HL-60/S4 treated with retinoic acid at 250 ng/mL for 4 days and 3 days (cell line): Measurements from ENCODE around the gene METAP1.
"Not testable (repeated sequence)": the region's sequence is repeated elsewhere in the genome, so short reads cannot be mapped to it uniquely, and the experiment has no call there.

Experiments
- in situ Hi-C: fragments of 300-500 bp; cut with MboI; formaldehyde crosslinking; loops from 2 replicates; pipeline ENCODE4 v1.7.0; 2022; ENCODE audit warnings: low sequenced_read_pairs

Gene METAP1

DNA sequence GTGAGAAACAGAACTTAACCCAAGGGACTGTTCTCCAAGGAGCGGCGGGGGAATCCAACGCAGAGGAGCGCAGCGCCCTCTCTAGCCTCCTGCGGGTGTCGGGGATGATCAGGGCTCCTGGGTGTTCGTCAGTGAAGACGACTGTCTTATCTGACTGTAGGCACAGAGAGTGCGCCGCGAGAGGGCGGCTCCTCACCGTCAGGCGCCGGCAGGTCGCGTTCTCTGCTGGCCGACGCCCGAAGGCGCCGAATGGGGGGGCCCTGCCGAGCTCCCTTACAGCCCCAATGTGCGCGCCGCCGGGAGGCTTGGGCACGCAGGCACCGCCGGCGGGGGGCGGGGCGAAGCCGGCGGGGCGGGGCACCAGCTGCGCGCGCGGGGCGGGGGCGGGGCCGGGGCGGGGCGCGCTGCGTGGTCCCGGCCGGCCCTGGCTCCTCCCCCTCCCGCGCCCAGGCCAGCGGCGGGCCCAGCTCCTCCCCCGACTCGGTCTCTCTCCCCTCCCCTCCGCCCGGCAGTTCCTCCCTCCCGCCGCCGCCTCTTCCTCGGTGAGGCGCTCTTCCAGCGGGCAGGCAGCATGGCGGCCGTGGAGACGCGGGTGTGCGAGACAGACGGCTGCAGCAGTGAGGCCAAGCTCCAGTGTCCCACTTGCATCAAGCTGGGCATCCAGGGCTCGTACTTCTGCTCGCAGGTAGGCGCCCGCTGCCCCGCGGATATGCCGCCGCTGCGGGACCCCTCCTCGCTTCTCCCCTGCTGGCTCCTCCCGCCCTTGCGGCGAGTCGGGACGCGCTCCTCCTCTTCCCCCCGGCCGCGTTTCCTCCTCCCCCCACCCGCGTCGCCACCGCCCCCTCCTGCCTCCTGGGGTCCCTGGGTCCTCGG, at the start of gene METAP1:
METAP1 (plus strand) TSS at position 539 of the 873 bp plus-strand sequence; CDS start at position 572, 33 bp downstream.
- in situ Hi-C loops, result no loop called here

DNA sequence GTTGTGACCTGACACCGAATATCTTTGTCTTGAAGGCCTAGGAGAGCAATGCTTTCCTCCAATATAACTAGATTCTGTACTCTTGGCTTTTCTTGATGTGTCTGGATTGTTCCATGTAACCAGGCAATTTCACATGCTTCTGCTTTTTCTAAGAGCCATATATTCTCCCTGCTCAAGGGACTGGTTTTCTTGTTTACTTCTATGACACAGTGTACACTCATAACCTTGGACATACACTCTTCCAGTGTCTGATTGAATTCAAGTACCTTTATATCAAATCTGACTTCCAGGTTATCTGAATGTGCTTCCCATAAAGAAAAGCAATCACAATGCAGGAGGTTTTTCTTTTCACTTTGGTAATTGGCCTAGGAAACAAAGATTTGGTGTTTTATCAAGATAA, 49.2 kb upstream of the METAP1 start:
- in situ Hi-C loops, result no loop called here

DNA sequence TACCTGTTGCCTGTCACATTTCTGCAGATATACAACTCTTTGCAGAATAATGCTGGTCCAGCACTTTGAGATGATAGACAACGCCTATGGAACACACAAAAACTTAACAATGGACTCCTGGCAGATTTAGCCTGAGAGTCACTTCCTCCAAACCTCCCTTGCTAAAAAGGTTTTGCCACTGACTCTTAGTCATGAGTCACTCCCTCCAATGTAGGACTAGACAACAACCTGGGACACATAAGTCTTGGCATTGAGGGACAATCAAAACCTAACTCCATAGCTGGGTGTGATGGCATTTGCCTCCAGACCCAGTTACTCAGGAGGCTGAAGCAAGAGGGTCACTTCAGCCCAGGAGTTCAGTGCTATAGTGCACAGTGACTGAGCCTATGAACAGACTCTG, 44.6 kb upstream of the METAP1 start:
- in situ Hi-C loops, result no loop called here

DNA sequence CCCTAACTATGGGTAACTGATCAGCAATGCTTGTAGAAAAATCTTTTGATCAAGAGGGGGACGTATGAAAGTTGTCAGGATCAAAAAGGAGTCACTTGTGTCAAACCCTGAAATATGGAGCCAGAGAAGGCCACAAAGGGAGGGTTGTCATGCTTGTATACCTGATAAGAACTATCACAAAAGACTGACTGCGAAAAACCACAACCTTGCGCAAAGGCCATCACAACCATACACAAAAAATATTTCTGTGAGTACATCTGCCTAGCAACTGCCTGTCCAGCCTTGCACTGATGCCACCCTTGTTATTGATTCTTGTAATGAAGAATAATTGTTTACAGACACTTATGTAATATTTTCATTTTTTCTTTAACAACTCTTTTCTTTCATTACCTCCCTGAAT, 43.8 kb upstream of the METAP1 start:
- in situ Hi-C loops, result no loop called here

DNA sequence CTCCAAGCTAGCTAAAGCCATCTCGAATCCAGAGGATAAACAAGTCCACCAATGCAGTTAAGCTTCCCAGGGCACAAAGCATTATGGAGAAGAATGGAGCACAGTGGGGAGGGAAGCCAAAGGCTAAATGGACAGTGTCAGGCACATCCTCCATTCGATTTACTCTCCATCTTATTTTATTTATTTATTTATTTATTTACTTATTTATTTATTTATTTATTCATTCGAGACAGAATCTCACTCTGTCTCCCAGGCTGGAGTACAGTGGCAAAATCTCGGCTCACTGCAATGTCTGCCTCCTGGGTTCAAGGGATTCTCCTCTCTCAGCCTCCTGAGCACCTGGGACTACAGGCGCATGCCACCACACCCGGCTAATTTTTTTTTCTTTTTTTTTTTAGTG, 40.3 kb upstream of the METAP1 start:
- in situ Hi-C loops, result no loop called here

DNA sequence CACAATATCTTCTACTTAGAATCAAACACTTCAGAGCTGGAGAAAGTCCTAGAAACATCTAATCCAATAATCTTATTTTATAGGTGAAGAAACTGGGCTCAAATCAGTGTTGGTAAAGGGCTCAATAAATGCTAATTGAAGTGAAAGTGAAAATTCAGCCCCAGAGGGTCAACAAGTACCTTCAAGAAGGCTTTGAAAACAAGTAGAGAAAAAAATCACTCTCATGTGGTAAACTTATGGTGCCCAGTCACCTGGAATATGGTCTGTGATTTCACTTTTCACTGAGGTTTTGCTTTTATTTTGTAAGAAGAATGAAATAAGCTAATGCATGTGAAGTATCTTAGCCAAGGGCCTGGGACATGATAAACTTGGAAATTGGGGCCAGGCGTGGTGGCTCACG, 37.5 kb upstream of the METAP1 start:
- in situ Hi-C loops, result no loop called here

DNA sequence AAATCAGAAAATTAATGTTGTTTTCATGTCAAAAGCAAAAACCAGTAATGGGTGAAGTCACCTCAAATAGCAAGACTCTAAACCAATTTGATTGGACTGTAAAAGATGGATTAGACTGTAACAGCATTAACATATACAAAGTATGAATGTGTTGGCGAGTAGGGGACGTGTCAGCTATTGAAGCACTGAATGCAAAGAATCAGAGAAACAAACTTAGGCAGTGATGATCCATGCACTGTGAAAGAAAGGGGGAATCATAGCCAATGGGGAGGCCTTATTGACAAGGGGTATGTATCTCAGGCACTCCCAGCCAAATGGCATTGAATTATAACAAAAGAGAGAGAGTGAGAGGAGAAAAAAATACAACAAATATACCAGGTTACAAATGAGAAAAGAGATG, 36.1 kb upstream of the METAP1 start:
- in situ Hi-C loops, result no loop called here

DNA sequence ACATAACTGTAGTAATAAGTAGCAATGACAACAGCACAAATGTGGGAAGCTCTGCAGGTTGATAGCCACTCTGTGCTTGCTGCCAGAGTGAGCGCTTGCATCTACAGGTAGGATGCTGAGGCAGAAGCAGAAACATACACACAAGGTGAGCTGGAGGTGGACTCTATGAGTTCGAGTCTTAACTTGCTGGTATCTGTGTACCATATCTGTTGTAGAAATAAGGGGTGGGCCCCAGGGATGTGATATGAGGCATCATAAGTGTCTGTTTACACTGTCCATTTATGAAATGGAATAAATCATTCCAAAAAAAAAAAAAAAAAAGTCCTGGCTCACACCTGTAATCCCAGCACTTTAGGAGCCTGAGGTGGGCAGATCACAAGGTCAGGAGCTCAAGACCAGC, 33.8 kb upstream of the METAP1 start:
- in situ Hi-C loops, result no loop called here

DNA sequence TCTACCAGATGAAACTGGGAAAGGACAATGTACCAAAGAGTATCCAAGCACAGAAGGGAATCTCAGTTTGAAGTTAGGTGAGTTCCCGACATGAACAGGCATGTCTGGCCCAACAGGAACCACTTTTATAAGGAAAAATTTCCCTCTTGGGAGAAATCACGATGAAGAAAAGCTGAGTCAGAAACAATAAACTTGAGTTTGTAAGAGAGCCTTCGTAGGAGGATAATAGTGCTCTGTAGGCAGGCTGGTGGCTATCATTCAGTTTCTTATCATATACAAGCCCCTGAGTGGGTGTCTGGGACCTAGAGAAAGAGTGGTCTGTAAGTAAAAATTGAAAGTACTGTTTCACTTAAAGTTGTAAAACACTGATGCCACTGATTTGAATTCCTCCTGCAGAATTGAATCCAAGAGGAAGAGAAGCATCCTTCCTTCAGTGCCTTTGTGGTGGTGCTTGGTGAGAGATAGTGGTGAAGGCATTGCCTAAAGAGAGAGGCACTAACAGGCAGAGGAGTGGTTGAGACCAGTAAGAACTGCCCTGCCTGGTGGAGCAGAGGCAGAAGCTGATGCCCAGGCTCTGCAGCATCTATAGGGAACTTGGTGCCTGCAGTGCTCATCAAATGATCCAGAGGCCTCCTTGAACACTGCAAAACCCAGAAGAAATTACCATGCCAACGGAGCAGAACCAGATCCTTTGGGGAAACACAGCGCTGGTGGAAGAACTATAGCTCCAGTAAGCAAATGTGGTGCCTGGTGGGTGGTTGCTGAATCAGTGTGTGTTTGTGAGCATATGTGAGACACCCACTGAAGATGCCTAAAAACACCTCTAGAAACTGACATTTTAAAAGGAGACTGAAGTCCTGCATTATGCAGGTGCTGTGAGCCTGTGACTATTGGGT, 31.7 kb upstream of the METAP1 start:
- in situ Hi-C loops, result no loop called here

DNA sequence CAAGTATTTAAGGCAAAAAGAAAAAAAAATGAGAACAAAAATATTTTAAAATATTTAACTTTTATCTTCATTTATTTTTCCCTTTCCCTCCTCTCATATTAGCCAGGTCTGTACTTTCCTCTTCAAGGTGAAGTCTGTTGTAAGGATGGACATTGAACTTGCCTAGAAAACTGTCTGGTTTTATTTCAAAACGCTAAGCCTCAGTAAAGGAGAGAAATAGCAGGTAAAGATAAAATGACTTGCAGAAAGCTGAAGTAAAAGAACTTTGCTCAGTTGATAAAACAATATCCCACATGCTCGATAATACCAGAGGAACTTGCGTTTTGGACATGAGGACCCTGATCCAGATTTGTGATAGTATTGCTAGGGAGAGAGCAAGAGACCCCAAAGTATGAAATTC, 28.6 kb upstream of the METAP1 start:
- in situ Hi-C loops, result no loop called here

DNA sequence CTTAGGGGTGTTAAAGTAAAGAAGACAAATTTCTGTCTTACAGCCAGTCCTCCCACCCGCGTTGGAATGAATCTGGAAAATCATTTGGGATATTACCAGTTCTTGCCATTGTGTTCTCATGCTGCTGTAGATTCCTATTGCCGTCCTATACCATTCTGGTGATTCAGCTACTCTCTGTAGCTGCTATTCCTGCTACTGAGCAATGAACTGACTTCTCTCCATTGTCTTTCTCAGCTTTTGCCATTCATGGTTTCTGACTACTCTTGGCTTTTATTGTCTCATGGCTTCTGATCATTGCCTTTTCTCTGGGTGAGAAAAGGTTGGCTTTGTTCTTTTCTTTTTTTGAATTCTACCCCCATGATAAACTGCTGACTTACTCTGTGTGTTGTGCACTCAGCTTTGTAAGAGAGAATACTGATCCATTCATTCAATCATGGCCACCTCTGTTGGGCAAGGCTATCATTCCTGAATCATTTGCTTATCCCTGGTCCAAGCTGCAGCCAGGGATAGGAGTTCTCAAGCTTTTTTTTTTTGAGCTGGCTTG, 27.7 kb upstream of the METAP1 start:
- in situ Hi-C loops, result no loop called here

DNA sequence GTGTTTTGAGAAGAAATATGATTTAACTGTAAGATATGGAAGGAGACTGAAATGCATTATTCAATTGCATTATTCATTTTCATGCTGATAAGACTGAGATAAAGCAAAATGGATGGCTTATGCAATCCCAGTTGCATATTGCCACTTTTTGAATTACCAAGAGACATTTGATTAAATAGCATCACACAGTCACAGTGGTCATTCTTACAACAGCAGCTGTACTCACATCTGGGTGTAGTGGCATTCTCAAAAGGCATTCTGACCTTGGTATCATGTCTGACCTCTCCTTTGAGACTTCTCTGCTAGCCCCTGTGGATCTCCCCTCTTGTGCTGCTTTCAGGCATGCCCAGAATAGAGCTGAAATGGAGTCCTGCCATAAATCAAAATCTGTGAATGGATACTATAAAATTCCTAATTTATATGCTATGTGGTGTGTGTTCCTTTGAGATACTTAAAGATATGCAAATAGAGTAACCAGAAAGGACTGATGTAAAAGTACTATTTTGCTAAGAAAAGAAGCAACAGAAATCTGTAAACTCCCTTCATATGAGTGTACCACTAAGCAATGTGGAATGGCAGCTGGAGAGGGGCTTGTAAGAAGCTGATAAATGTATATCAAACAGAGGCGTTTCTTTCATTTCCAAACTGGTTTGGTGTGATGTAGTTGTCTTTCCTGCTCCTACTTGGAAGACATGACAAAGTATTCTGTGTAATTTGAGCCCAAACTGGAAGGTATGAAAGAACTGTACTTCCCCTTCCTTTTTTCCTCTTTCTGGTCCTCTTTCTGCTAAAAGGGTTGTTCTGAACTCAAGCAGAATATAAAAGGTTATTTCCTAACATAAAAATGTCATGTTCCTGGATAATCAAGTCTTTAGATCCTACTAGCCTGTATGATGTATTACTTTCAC, 25.4 kb upstream of the METAP1 start:
- in situ Hi-C loops, result no loop called here

DNA sequence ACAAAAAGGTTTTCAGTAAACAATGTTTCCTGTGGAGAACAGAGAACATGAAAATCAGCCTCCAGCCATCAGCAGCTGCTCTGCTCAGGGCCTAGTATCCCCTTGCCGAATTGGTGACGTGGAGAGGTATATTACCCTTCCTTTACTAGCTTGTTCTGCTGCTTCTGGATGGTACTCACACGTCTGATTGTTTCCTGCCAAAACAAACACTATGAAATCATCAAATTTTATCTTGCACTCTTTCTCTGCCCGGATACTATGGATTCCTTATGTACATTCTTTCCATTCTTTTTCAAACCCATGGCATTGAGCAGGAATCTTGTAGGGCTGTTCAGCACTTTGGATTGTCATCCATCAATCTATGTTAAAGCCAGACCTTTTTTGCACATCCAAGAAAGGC, 18.8 kb upstream of the METAP1 start:
- in situ Hi-C loops, result no loop called here

DNA sequence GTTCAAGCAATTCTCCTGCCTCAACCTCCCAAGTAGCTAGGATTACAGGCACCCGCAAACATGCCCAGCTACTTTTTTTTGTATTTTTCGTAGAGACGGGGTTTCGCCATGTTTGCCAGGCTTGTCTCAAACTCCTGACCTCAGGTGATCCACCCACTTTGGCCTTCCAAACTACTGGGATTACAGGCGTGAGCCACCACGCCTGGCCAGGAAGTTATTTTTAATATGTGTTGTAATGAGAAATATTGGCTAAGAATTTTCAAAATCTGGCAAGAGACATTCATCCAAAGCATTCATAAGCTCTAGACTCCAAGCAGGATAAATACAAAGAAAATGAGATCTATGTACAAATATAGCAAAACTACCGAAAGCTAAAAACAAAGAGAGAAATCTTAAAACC, 18.0 kb upstream of the METAP1 start:
- in situ Hi-C loops, result no loop called here

DNA sequence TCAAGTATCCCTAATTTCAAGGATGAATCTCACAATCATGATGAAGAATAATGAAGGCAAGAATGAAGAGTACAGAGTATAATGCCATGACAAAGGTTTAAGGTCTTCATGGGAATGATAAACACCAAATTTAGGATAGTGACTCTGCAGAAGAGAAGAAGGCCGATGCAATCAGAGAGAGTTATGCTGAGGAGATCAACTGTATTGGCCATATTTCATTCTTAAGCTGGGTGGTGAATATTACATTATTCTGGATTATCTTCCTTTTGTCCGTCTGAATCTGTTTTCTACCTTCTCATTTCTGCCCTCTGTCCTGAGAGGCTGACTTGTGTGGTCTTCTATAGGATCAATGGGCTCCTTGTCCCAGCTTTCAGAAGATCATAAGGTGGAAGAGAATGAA, 7.8 kb upstream of the METAP1 start:
- in situ Hi-C loops, result no loop called here

DNA sequence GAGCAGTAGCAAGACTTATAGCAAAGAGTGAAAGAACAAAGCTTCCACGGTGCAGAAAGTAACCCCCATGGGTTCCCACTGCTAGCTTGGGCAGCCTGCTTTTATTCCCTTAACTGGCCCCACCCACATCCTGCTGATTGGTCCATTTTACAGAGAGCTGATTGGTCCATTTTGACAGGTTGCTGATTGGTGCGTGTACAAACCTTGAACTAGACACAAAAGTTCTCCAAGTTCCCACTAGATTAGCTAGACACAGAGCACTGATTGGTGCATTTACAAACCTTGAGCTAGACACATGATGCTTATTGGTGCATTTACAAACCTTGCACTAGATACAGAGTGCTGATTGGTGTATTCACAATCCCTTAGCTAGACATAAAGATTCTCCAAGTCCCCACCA, 2.7 kb upstream of the METAP1 start:
- in situ Hi-C loops, result not testable (repeated sequence)

DNA sequence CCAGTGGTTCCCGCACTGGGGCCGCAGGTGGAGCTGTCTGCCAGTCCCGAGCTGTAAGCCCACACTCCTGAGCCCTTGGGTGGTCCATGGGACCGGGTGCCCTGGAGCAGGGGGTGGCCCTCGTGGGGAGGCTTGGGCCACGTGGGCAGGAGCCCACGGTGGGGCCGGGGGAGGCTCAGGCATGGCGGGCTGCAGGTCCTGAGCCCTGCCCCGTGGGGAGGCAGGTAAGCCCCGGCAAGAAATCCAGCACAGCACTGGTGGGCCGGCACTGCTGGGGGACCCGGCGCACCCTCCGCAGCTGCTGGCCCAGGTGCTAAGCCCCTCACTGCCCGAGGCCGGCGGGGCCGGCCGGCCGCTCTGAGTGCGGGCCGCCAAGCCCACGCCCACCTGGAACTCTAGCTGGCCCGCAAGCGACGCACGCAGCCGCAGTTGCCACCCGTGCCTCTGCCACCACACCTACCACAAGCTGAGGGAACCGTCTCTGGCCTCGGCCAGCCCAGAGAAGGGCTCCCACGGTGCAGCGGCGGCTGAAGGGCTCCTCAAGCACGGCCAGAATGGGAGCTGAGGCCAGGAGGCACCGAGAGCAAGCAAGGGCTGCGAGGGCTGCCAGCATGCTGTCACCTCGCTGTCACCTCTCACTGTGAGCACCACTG, 2.0 kb upstream of the METAP1 start:
- in situ Hi-C loops, result no loop called here

DNA sequence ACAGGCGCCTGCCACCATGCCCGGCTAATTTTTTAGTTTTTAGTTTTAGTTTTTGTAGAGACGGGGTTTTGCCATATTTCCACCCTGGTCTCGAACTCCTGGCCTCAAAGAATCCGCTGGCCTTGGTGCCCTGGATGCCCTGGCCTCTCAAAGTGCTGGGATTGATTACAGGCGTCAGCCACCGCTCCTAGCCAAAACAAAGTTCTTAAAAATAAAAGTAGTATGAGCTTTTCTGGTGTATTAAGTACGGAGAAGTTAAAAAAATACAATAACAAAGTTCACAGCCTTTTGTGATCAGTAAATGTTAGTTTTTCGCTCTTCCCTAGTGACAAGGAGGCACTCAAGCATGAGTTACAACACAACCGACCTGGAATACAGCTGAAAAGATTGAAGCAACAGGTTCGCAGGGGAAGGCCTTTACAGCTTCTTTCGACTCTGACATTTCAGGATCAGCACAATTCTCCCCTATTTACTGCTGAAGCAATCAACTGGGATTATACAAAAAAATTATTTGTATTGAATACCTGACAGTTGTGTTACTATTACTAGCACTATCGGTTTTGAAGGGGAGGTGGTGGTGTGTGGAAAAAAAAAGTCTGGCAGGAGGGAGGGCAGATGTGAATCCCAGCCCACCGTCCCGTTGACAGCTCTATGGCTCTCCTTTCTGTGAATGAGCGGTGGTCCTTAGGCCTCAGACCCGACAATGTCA, 893 bp upstream of the METAP1 start:
- in situ Hi-C loops, result no loop called here

DNA sequence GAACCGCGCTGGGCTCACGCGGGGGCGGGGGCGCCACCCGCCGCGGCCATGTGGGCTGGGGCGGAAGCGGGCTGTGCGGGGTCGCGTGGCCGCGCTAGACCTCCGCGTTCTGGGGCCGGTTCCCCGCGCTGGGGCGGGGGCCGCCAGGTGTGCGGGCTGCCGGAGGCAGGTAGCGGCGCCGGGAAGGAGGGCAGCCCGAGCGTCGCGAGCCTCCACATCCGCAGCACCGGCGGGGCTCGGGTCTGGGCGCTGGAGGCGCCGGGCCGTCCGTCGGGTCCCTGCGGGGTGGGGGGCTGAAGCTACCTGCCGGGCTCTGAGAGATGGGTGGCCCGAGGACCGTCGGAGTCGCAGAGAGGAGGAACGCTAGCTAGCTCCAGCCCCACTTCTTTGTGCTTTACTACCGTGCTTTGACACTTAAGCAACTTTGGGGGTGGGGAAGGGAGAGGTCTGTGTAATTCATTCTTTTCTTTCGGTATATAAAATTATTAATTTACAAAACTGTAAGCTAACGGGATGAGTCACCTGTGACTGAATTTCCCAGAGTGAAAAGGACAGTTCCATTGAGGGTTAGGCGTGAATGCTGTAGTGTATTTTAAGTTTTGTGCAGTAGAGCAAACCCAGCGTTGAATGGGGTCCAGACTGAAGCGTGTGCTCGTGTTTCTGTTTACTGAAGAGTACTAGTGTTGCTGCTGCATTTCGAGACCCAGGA, 689 bp downstream of the METAP1 start:
- in situ Hi-C loops, result no loop called here
